Stomach (tissue), 9 donors: ENCODE results near the gene MEAK7. TPM values are rescaled to one million over a fixed set of nuclear protein-coding genes. Genes with fewer than 3 reads are reported as not detected.

ENCODE experiments used
- DNase-seq, 2 donors: peaks; one replicate each; pipeline versions ENCODE4 v3.0.0 to v3.0.0-alpha.2; 2013 to 2019
- H3K27ac ChIP-seq, 5 donors: fragments of 200-600 bp in 4 of 5; sonication (generic) in 4 of 5; one replicate each; pipeline ENCODE4 v1.5.1; 2013 to 2019; ENCODE audit warnings: mild to moderate bottlenecking in 1 of 5, moderate library complexity in 1 of 5
- H3K27me3 ChIP-seq, 3 donors: fragments of 200-600 bp; sonication (generic); one replicate each; pipeline ENCODE4 v1.5.1; 2017 to 2019; ENCODE audit warnings: mixed run types in 1 of 3
- H3K36me3 ChIP-seq, 4 donors: fragments of 200-600 bp; sonication (generic); 1 replicate in 3 of 4; 2 replicates in 1 of 4; pipeline ENCODE4 v1.5.1; 2016 to 2019
- H3K4me1 ChIP-seq, 4 donors: fragments of 200-600 bp; sonication (generic); one replicate each; pipeline ENCODE4 v1.5.1; 2016 to 2019
- H3K4me3 ChIP-seq, 4 donors: fragments of 200-600 bp; sonication (generic) in 3 of 4; one replicate each; pipeline ENCODE4 v1.5.1; 2016 to 2019; ENCODE audit warnings: mild to moderate bottlenecking in 1 of 4
- H3K9me3 ChIP-seq, 4 donors: fragments of 200-600 bp; sonication (generic); one replicate each; pipeline ENCODE4 v1.5.1; 2016 to 2019
- EP300 ChIP-seq: sonication (generic); formaldehyde crosslinking; IDR thresholded peaks from one replicate; pipeline ENCODE4 v1.6.1; 2017; ENCODE audit warnings: antibody characterized with exemption
- POLR2A ChIP-seq, 4 donors: fragments of 450-650 bp; IDR thresholded peaks; one replicate each; pipeline ENCODE4 v1.6.1; 2016; ENCODE audit warnings: antibody characterized with exemption in 4 of 4, control low read depth in 2 of 4, mild to moderate bottlenecking in 1 of 4, moderate library complexity in 1 of 4
- POLR2AphosphoS5 ChIP-seq, 3 donors: sonication (generic); formaldehyde crosslinking; IDR thresholded peaks; one replicate each; pipeline ENCODE4 v1.6.1; 2016; ENCODE audit warnings: antibody characterized with exemption in 3 of 3
- WGBS, 5 donors: extraction: QIAGEN DNeasy Blood & Tissue Kit in 3 of 5; methylation state at CpG; one replicate each; pipeline versions ENCODE4 v1.1.5 to v1.1.7; 2013 to 2018; 5-methylcytosine and 5-hydroxymethylcytosine counted together
- intact Hi-C: fragments of 100-400 bp; cut with DNase I; formaldehyde crosslinking; loops from one replicate; pipeline ENCODE4 v1.15.1; 2023; ENCODE audit warnings: low total_unique reads
- polyA plus RNA-seq, 3 donors: library from polyadenylated mRNA; stranded (reverse); fragments of 200-250 nt; gene quantifications; one replicate each; pipeline ENCODE4 v1.2.3, GENCODE V29; 2013
- total RNA-seq, 5 donors: library from RNA; depleted of rRNA; stranded (reverse); fragments of >200 nt; gene quantifications; one replicate each; pipeline versions ENCODE4 v1.1.0 to v1.2.3, GENCODE V29; 2014 to 2016
- TF ChIP-seq, protein P1 (sequence below), 7 experiments: fragments of 450-650 bp in 4 of 7; fragments of 200-600 bp in 3 of 7; sonication (generic) in 3 of 7; IDR thresholded peaks; one replicate each; pipeline ENCODE4 v1.5.1; 2016 to 2019; ENCODE audit warnings: antibody characterized with exemption in 7 of 7, control low read depth in 2 of 7, mild to moderate bottlenecking in 1 of 7
- donor health status: healthy with polysubstance abuse.
- donor health status: Bipolar disorder and iron deficiency.
- donor health status: healthy.

MEAK7 gene
- total and polyA plus RNA-seq, 8 donors = 3.9 to 21.1 (median 6.9) TPM

- WGBS, 5 donors = 70 to 77% (median 73%) methylated on average over 13 of the region's 13 CpGs
- DNase-seq = no peak
These were observed 7.4 kb upstream of the MEAK7 start for GRCh38 chr16:84511831-84512230.

DNA sequence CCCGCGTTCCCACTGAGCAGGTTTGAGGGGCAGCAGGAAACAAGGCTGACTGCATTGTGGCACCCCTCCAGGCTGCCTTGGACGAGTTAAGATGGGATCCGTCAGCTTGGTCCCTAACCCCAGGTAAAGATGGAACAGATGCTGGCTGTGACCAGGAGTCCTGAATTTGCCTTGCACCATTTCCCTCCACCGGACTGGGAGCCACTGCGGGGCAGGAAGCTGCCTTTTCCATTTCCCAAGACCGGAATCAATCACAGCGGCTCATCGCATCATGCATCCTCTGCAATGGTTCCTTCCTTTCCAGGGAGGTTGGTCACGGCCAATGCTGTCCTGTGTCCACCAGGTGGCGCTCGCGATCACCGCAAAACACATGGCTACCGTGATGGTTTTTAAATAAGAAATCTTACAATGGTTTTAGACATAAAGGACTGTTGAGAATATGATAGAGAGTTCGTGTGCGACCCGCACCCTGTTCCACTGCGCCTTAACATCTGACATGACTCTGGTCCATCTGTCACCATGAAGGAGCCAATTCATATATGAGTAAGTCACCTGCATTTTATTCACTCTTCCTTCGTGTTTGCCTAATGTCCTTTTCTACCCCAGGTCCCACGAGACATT, 6.8 kb upstream of the MEAK7 start:
- peaks cover 0 to 34% (median 13%) of the 10 kb centered on the region in 4 donors for H3K4me1 ChIP-seq
- no peaks in the 10 kb centered on the region for H3K27me3 ChIP-seq
- no peak overlapping the region for H3K27ac ChIP-seq
- H3K9me3 ChIP-seq = no peaks in the 10 kb centered on the region
- TF ChIP-seq, protein P1, sequence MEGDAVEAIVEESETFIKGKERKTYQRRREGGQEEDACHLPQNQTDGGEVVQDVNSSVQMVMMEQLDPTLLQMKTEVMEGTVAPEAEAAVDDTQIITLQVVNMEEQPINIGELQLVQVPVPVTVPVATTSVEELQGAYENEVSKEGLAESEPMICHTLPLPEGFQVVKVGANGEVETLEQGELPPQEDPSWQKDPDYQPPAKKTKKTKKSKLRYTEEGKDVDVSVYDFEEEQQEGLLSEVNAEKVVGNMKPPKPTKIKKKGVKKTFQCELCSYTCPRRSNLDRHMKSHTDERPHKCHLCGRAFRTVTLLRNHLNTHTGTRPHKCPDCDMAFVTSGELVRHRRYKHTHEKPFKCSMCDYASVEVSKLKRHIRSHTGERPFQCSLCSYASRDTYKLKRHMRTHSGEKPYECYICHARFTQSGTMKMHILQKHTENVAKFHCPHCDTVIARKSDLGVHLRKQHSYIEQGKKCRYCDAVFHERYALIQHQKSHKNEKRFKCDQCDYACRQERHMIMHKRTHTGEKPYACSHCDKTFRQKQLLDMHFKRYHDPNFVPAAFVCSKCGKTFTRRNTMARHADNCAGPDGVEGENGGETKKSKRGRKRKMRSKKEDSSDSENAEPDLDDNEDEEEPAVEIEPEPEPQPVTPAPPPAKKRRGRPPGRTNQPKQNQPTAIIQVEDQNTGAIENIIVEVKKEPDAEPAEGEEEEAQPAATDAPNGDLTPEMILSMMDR (IDR thresholded peaks at IDR 0.05) = peak in 6 of 7 experiments; percentile 62 to 97 (median 96)
- TF ChIP-seq POLR2AphosphoS5 (IDR thresholded peaks at IDR 0.05) = peak; percentile 41 to 85 (median 43)
- no peak for TF ChIP-seq POLR2A (IDR thresholded peaks at IDR 0.05)
- TF ChIP-seq EP300 = no peak
- intact Hi-C loops = loop anchor here (2.0 to 5.0 kb wide), 2 partner anchors 110 to 211 kb away; no protein-coding TSS in a partner anchor
- H3K4me3 ChIP-seq = no peak overlapping the region
- H3K36me3 ChIP-seq = no peaks in the 10 kb centered on the region
- WGBS, 5 donors = 7 to 11% (median 8%) methylated on average over 21 of the region's 21 CpGs
- peak; percentile 90 to 94 for DNase-seq

More at GRCh38 chr16:84511831-84512230, 7.4 kb upstream of the MEAK7 start:
- intact Hi-C loops = loop anchor here (2.0 to 5.0 kb wide), 2 partner anchors 109 to 210 kb away; no protein-coding TSS in a partner anchor
- Histone ChIP-seq H3K27ac (no peak overlapping the region), H3K4me1 (peaks cover 0 to 30% (median 10%) of the 10 kb centered on the region in 4 donors), H3K27me3 (no peaks in the 10 kb centered on the region), H3K9me3 (no peaks in the 10 kb centered on the region), H3K4me3 (no peak overlapping the region), H3K36me3 (no peaks in the 10 kb centered on the region)
- no peak for TF ChIP-seq POLR2A (IDR thresholded peaks at IDR 0.05)
- TF ChIP-seq, protein P1 (IDR thresholded peaks at IDR 0.05) = no peak
- TF ChIP-seq POLR2AphosphoS5 (IDR thresholded peaks at IDR 0.05) = no peak
- TF ChIP-seq EP300 = no peak

- 76 to 85% (median 84%) methylated on average over 18 to 20 of the region's 20 CpGs for whole genome bisulfite sequencing, 5 donors
- no peak for TF ChIP-seq POLR2A (IDR thresholded peaks at IDR 0.05)
- TF ChIP-seq POLR2AphosphoS5 (IDR thresholded peaks at IDR 0.05) = no peak
- TF ChIP-seq, protein P1 (IDR thresholded peaks at IDR 0.05) = no peak
- no peak for TF ChIP-seq EP300
- H3K27ac ChIP-seq = no peak overlapping the region
- no peaks in the 10 kb centered on the region for H3K9me3 ChIP-seq
- H3K4me3 ChIP-seq = no peak overlapping the region
- intact Hi-C loops = no loop called here
- no peaks in the 10 kb centered on the region for H3K36me3 ChIP-seq
- peaks cover 8 to 34% (median 29%) of the 10 kb centered on the region in 4 donors for H3K4me1 ChIP-seq
- DNase-seq = no peak
- no peaks in the 10 kb centered on the region for H3K27me3 ChIP-seq
These were observed 4.8 kb upstream of the MEAK7 start for GRCh38 chr16:84509032-84509950.

GRCh38 chr16:84508502-84508901, 4.0 kb upstream of the MEAK7 start:
- intact Hi-C loops = no loop called here
- whole genome bisulfite sequencing, 5 donors = 88 to 95% (median 93%) methylated on average over 8 of the region's 8 CpGs
- H3K27ac ChIP-seq = no peak overlapping the region

More at GRCh38 chr16:84508502-84508901, 4.0 kb upstream of the MEAK7 start:
- TF ChIP-seq POLR2A (IDR thresholded peaks at IDR 0.05) (no peak), POLR2AphosphoS5 (IDR thresholded peaks at IDR 0.05) (no peak), EP300 (no peak)
- TF ChIP-seq, protein P1 (IDR thresholded peaks at IDR 0.05) = no peak
- Histone ChIP-seq H3K27me3 (no peaks in the 10 kb centered on the region), H3K9me3 (no peaks in the 10 kb centered on the region), H3K36me3 (no peaks in the 10 kb centered on the region), H3K4me3 (no peak overlapping the region), H3K4me1 (peaks cover 14 to 40% (median 36%) of the 10 kb centered on the region in 4 donors)
- DNase-seq = no peak
